B cell (primary cell): ENCODE data around the gene DNASE2.

Source experiments
- CTCF ChIP-seq: fragments of 200-600 bp; IDR thresholded peaks from one replicate; pipeline ENCODE4 v1.8.0; 2022; ENCODE audit warnings: antibody characterized with exemption, mild to moderate bottlenecking
- EZH2 ChIP-seq: IDR thresholded peaks from 2 replicates; pipeline ENCODE4 v1.6.1; 2012; ENCODE audit warnings: borderline replicate concordance, low read depth, mild to moderate bottlenecking, moderate library complexity, low read length; ENCODE audit not compliant: insufficient read depth, poor library complexity, severe bottlenecking

GRCh38 chr19:12858041-12858928, 23.0 kb downstream of the DNASE2 start:
- TF ChIP-seq CTCF (no peak), EZH2 (no peak)
